Fibroblast of skin of left quadriceps (primary cell): ENCODE results near the gene LSP1.
A peak's percentile ranks its signal among the peaks of the same experiment; 100 is the strongest.

Experiments used
- DNase-seq, 2 experiments: peaks; one replicate each; pipeline ENCODE4 v3.0.0-alpha.2; 2013; ENCODE audit warnings: low read depth in 2 of 2

LSP1 gene

GRCh38 chr11:1824221-1825038, 28.5 kb upstream of the LSP1 start:
- DNase-seq: no peak

- no peak for DNase-seq
Observed at GRCh38 chr11:1825039-1825740, 27.7 kb upstream of the LSP1 start.

DNA sequence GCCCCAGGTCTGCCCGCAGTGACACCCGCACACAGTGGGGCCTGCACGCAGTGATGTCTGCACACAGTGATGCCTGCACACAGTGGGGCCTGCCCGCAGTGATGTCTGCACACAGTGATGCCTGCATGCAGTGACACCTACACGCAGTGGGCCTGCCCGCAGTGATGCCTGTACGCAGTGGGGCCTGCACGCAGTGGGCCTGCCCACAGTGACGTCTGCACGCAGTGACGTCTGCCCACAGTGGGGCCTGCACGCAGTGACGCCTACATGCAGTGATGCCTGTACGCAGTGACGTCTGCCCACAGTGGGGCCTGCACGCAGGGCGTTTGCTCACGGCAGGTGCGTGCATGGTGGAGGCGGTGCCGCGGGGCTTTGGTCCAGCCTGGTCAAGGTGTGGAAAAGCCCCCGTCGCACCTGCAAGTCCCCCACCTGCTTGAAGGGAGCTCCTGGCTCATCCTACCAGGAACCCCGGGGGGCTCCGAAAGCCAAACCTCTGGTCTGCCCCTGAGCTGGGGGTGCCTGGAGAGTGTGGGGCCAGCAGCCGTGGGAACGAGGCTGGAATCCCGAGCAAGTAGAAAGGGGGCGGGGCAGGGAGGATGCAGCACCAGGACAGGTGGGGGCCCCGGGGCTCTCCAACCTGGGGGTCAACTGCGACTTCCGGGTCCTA, 27.0 kb upstream of the LSP1 start:
- no peak for DNase-seq

GRCh38 chr11:1826552-1827094, 26.3 kb upstream of the LSP1 start:
- DNase-seq: no peak

- DNase-seq: peak in 1 of 2 experiments; percentile 16
Observed at GRCh38 chr11:1827095-1827813, 25.6 kb upstream of the LSP1 start.

GRCh38 chr11:1827931-1828330, 25.0 kb upstream of the LSP1 start:
- DNase-seq: no peak

- DNase-seq: no peak
Observed at GRCh38 chr11:1828542-1828941, 24.3 kb upstream of the LSP1 start.

GRCh38 chr11:1829039-1829820, 23.7 kb upstream of the LSP1 start:
- DNase-seq: no peak

GRCh38 chr11:1830004-1830321, 22.9 kb upstream of the LSP1 start:
- DNase-seq: no peak

DNA sequence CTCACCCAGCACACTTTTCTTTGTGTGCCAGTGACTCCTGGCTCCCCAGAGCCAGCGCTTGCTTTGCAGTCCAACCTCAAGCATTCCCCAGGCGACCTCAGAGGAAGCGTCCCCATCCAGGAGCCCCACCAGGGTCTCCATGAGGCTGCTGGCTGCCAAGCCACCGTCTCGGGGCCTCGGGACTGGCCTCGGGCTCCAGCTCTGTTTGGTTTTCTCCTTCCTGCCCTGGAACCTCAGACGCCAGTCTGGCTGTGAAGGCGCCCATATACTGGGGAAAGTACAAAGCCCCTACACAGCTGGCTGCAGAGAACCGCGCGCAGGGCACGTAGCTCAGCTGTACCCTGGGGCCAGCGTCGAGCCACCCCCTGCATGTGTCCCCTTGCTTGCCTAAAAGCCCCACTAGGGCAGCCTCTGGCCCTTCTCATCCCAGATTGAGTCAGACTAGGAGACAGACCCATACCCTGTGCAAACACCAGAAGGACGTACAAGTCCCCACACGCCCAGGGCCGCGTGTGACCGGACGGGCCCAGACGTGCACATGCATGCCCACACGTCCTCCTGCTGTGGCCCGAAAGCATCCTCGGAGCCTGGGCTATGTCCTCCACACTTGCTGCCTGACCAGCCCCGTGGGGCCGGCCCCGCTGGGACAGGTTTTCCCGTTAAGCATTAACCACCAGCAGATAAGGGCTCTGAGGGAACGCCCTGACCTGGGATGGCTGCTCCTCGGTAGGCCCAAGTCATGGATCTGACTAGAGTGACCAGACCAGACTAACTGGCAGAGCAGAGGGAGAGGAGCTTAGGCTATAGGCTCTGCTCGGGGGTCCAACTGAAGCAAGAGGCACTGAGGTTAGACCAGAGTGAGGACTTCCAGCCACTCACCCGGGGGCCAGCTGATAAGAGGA, 22.3 kb upstream of the LSP1 start:
- no peak for DNase-seq

DNA sequence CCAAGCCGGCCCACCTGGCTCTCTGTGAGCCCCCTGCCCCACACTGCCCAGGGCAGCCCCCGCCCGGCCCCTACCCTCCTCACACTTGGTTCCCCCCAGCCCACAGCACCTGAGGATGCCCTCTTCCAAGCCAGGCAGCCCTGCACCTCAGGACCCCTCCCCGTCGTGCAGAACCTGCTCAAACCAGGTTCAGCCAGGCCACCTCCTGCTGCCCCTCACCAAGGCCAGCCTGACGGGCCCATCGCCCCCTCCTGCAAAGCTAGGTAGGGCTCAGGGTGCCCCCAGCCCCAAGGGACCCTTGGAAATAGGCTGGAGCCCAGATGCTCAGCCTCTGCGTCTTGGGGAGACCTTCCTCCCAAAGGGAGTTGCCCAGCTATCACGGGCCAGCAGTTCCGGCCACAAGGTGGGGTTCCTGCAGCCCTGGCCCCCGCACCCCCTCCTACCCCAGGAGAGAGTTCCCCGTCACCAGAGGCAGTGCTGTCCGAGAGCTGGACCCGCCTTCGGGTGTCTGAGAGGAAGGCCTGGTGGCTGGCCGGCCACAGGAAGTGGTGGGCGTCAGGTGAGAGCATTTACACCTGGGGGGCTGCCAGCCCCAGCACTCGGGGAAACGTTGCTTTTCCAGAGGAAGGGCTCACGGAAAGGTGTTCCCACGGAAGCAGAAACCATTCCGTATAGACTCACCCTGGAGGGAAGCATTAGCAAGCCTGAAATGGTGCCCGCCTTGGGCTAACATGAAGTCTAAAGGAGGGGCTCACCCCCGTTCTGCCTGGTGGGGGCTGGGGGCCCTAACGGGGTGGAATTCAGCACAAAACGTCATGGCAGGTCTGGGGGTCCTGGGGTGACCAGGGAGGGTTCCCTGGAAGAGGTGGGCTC, 21.3 kb upstream of the LSP1 start:
- DNase-seq: no peak

DNA sequence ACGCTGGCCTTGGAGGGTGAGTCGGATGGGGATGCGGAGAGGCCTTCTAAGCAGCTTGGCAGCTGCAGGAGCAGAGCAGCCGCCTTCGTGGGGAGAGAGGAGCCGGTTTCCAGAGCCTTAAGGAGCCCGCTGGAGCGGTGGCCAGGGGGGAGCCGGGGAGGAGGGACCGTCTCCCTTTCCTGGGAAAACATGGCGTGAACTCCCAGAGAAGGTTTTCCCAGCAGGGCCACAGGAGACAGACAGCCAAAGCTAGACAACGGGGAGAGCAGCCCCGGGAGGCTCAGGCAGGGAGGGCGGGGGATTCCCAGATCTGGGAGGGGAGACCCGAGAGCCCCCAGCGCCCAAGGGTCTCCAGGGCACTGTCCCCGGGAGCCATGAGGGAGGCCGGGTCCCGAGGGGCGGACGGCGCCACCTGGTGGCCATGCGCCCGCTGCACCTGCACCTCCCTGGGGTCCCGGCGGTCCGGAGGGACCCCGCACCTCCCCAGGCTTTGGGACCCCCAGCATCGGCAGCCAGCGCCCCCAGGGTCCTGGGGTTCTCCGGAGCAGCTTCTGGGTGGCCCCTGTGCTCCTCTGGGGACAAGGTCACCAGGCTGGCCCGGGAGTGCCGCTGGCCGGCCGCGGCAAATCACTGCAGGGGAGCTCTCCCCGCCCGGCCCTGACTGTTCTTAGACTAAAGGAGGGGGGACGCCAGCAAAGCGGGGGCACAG, 20.5 kb upstream of the LSP1 start:
- DNase-seq: no peak

GRCh38 chr11:1832920-1833295, 20.0 kb upstream of the LSP1 start:
- no peak for DNase-seq

GRCh38 chr11:1834062-1834610, 18.7 kb upstream of the LSP1 start:
- DNase-seq: no peak

GRCh38 chr11:1834779-1835670, 17.9 kb upstream of the LSP1 start, which contains the start of gene SYT8:
Gene SYT8, plus strand, starts transcription at chr11:1834990. Its CDS starts 116 bp downstream, at chr11:1835106.
- DNase-seq: no peak

DNA sequence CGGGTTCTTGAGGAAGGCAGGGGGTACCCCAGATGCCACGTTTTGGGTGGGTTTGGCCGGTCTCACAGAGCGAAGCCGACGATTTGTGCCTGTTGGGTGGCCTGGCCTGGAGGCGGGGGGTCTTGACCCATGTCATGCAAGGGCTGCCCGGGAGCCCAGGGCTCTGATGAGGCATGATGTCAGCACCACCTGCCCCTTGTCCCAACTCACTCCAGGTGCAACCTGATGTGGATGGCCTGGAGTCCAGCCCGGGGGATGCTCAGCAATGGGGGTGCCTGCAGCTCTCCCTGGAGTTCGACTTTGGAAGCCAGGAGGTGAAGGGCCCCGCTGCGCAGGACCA, 17.2 kb upstream of the LSP1 start:
- DNase-seq: no peak
